Measurements from ENCODE around the gene PIGT. TPM values are rescaled to one million over a fixed set of nuclear protein-coding genes. Genes with fewer than 3 reads are reported as not detected.

The PIGT gene
- polyA plus RNA-seq, 1 of the 3 experiments (the other 2 are of a cell fraction), result 144 TPM

DNA sequence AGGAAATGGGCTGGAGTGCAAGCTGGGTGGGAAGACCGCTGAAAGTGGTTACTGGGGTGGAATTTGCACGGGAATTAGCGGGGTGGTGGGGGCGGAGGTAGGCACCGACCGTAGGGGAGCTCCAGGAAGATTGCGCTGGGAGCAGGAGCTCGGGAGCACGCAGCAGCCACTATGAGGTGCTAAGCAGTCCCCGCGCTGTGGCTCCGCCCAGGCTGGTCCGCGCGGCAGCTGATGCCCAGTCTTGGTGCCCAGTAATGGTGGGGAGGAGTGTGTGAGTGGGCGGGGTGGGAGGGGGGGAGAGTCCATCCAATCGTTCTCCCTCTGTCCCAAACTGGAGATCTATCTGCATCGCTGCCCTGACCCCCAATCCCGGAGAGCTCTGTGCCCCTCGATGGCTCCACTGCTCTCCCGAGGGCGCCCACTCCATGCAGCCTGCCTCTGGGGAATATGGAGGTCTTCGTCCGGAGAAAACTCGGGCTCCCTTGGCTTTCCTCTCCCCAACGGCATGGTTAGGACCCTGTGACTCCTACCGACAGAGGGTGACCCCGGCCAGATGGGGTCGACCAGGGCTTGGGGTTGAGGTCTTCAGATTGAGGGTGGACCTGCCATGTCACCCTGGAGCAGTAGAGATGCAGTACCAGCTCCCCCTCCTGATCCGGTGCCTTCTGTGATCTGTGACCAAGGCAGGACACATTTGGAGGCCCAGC, 43.1 kb upstream of the PIGT start:
- H3K4me1 ChIP-seq (ENCODE audit: control insufficient read depth in 1 of 2, insufficient read depth in 2 of 2, low read depth in 1 of 2, low read length in 1 of 2), result no peaks in the 10 kb centered on the region
- ChIA-PET POLR2A (interaction anchor here (1.1 kb wide), 1 partner anchor 10 kb away, joined by 3 read pairs; the partner anchor contains the start of gene SYS1), CTCF (interaction anchor here (1.3 to 15.6 kb wide), 17 partner anchors 10 to 79 kb away, joined by 4 to 143 read pairs (median 8); partner anchors contain the start of genes DBNDD2, PIGT, RBPJL and SYS1)
- no peaks in the 10 kb centered on the region for H3K9me2 ChIP-seq
- no peak overlapping the region for H3K9ac ChIP-seq
- no peak for DNase-seq
- H3K4me2 ChIP-seq, result no peak overlapping the region
- H3K27ac ChIP-seq (ENCODE audit: low read depth in 2 of 2, low read length in 1 of 2), result no peak overlapping the region
- H3K4me3 ChIP-seq (ENCODE audit: low read depth in 2 of 2, low read length in 1 of 2), result no peak overlapping the region
- H3K27me3 ChIP-seq (ENCODE audit: insufficient read depth), result no peaks in the 10 kb centered on the region
- no peaks in the 10 kb centered on the region for H3K79me2 ChIP-seq (ENCODE audit: insufficient read depth)
- H3K36me3 ChIP-seq (replicated peaks in 1 of 2; ENCODE audit: control insufficient read depth in 1 of 2, insufficient read depth in 2 of 2, low read length in 1 of 2), result peaks cover 13% of the 10 kb centered on the region in 2 experiments
- no peak for TF ChIP-seq EZH2phosphoT487 (IDR thresholded peaks at IDR 0.05; ENCODE audit: borderline replicate concordance, low read depth)
- no peak for TF ChIP-seq MXI1 (IDR thresholded peaks at IDR 0.05; ENCODE audit: low read depth, low read length)
- no peaks in the 10 kb centered on the region for H4K20me1 ChIP-seq (ENCODE audit: insufficient read depth)
- H3K9me3 ChIP-seq, result no peaks in the 10 kb centered on the region
- H3F3A ChIP-seq (replicated peaks; ENCODE audit: insufficient read depth), result no peaks in the 10 kb centered on the region
- WGBS (ENCODE audit: low lambda C conversion rate), result 90% methylated on average over 21 of the region's 30 CpGs
- no peak overlapping the region for H2AFZ ChIP-seq (ENCODE audit: low read depth)

- POLR2A ChIA-PET, result interaction anchor here (1.1 to 1.2 kb wide), 3 partner anchors 11 to 64 kb away, joined by 3 to 5 read pairs (median 4); partner anchors contain the start of gene SYS1
- CTCF ChIA-PET, result interaction anchor here (0.5 to 15.6 kb wide), 35 partner anchors 10 to 1517 kb away, joined by 3 to 143 read pairs (median 5); partner anchors contain the start of genes DBNDD2, PIGT and SYS1
- no peaks in the 10 kb centered on the region for H3K79me2 ChIP-seq (ENCODE audit: insufficient read depth)
- DNase-seq, result peak; percentile 83
- no peak overlapping the region for H2AFZ ChIP-seq (ENCODE audit: low read depth)
- WGBS (ENCODE audit: low lambda C conversion rate), result 66% methylated on average over 32 of the region's 38 CpGs
- no peak overlapping the region for H3K27ac ChIP-seq (ENCODE audit: low read depth in 2 of 2, low read length in 1 of 2)
- no peak overlapping the region for H3K4me3 ChIP-seq (ENCODE audit: low read depth in 2 of 2, low read length in 1 of 2)
- H3K9me2 ChIP-seq, result no peaks in the 10 kb centered on the region
- H3K4me2 ChIP-seq, result no peak overlapping the region
- no peaks in the 10 kb centered on the region for H3F3A ChIP-seq (replicated peaks; ENCODE audit: insufficient read depth)
- H3K9ac ChIP-seq, result no peak overlapping the region
- no peaks in the 10 kb centered on the region for H4K20me1 ChIP-seq (ENCODE audit: insufficient read depth)
- H3K27me3 ChIP-seq (ENCODE audit: insufficient read depth), result no peaks in the 10 kb centered on the region
- TF ChIP-seq CTCF (IDR thresholded peaks at IDR 0.05), result peak; percentile 76
- peak; percentile 39; the same call in 1 of the 2 replicates for TF ChIP-seq NFIC (IDR thresholded peaks at IDR 0.05; ENCODE audit: borderline replicate concordance)
- peak; percentile 80 for TF ChIP-seq SMC3 (IDR thresholded peaks at IDR 0.05; ENCODE audit: low read depth, low read length)
- TF ChIP-seq RAD21 (IDR thresholded peaks at IDR 0.05; ENCODE audit: low read length), result peak; percentile 74
- no peak for TF ChIP-seq SIN3A (IDR thresholded peaks at IDR 0.05; ENCODE audit: borderline replicate concordance, low read depth, low read length)
- no peak for TF ChIP-seq RFX5 (IDR thresholded peaks at IDR 0.05; ENCODE audit: low read length)
- no peak for TF ChIP-seq FOXJ3 (CRISPR knock-in tag; IDR thresholded peaks at IDR 0.05)
- TF ChIP-seq, protein P1, sequence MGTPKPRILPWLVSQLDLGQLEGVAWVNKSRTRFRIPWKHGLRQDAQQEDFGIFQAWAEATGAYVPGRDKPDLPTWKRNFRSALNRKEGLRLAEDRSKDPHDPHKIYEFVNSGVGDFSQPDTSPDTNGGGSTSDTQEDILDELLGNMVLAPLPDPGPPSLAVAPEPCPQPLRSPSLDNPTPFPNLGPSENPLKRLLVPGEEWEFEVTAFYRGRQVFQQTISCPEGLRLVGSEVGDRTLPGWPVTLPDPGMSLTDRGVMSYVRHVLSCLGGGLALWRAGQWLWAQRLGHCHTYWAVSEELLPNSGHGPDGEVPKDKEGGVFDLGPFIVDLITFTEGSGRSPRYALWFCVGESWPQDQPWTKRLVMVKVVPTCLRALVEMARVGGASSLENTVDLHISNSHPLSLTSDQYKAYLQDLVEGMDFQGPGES (IDR thresholded peaks at IDR 0.05; ENCODE audit: low read depth, low read length), result no peak
- TF ChIP-seq NRF1 (IDR thresholded peaks at IDR 0.05; ENCODE audit: low read depth, low read length), result no peak
- TF ChIP-seq, protein P2, sequence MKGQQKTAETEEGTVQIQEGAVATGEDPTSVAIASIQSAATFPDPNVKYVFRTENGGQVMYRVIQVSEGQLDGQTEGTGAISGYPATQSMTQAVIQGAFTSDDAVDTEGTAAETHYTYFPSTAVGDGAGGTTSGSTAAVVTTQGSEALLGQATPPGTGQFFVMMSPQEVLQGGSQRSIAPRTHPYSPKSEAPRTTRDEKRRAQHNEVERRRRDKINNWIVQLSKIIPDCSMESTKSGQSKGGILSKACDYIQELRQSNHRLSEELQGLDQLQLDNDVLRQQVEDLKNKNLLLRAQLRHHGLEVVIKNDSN (IDR thresholded peaks at IDR 0.05; ENCODE audit: borderline replicate concordance, low read depth), result no peak
- peaks cover 6 to 11% of the 10 kb centered on the region in 2 experiments for H3K36me3 ChIP-seq (replicated peaks in 1 of 2; ENCODE audit: control insufficient read depth in 1 of 2, insufficient read depth in 2 of 2, low read length in 1 of 2)
- no peaks in the 10 kb centered on the region for H3K4me1 ChIP-seq (ENCODE audit: control insufficient read depth in 1 of 2, insufficient read depth in 2 of 2, low read depth in 1 of 2, low read length in 1 of 2)
- no peaks in the 10 kb centered on the region for H3K9me3 ChIP-seq
Observed at GRCh38 chr20:45373353-45374100, 42.4 kb upstream of the PIGT start.

Data from SK-N-SH (cell line).